Natural killer cell (primary cell): Measurements from ENCODE around the gene TCF7. TPM values are rescaled to one million over a fixed set of nuclear protein-coding genes. Genes with fewer than 3 reads are reported as not detected.

Source experiments
- ATAC-seq, 3 donors: fragments of 150-1000 bp in 2 of 3; fragments of 200-7000 bp in 1 of 3; cut with Tn5 transposase; 1 replicate in 1 of 3; 2 replicates in 2 of 3; pipeline ENCODE4 v1.10.0; 2021; ENCODE audit warnings: mild to moderate bottlenecking in 2 of 3, moderate library complexity in 2 of 3
- DNase-seq, 2 donors: peaks; one replicate each; pipeline versions ENCODE4 v3.0.0 to v3.0.0-alpha.2; 2013 to 2021; ENCODE audit warnings: mixed read lengths in 1 of 2
- H3K27ac ChIP-seq: one replicate; pipeline ENCODE4 v1.5.1; 2013; ENCODE audit warnings: mild to moderate bottlenecking, low read length
- H3K27me3 ChIP-seq: one replicate; pipeline ENCODE4 v1.6.1; 2013; ENCODE audit warnings: low read length; ENCODE audit not compliant: control insufficient read depth, insufficient read depth
- H3K36me3 ChIP-seq: one replicate; pipeline ENCODE4 v1.6.1; 2013; ENCODE audit warnings: low read length; ENCODE audit not compliant: control insufficient read depth, insufficient read depth
- H3K4me1 ChIP-seq: one replicate; pipeline ENCODE4 v1.6.1; 2013; ENCODE audit warnings: low read length; ENCODE audit not compliant: control insufficient read depth, insufficient read depth
- H3K4me3 ChIP-seq: one replicate; pipeline ENCODE4 v1.5.1; 2013; ENCODE audit warnings: low read length
- H3K9me3 ChIP-seq: one replicate; pipeline ENCODE4 v1.6.1; 2013; ENCODE audit warnings: low read length; ENCODE audit not compliant: control insufficient read depth, insufficient read depth
- H3K27ac Mint-ChIP-seq, 2 donors: one replicate each; pipeline ENCODE4 v1.8.0; 2022; ENCODE audit warnings: mild to moderate bottlenecking in 2 of 2, mixed read lengths in 2 of 2, moderate library complexity in 1 of 2
- H3K27me3 Mint-ChIP-seq, 2 donors: one replicate each; pipeline ENCODE4 v1.8.0; 2022; ENCODE audit warnings: low read depth in 2 of 2, mixed read lengths in 2 of 2
- H3K36me3 Mint-ChIP-seq: one replicate; pipeline ENCODE4 v1.8.0; 2022; ENCODE audit warnings: mixed read lengths
- H3K4me1 Mint-ChIP-seq, 2 donors: one replicate each; pipeline ENCODE4 v1.8.0; 2022; ENCODE audit warnings: mixed read lengths in 2 of 2
- H3K4me3 Mint-ChIP-seq: one replicate; pipeline ENCODE4 v1.8.0; 2022; ENCODE audit warnings: mild to moderate bottlenecking, moderate library complexity, mixed read lengths
- H3K9me3 Mint-ChIP-seq, 2 donors: one replicate each; pipeline ENCODE4 v1.8.0; 2022; ENCODE audit warnings: mixed read lengths in 2 of 2
- WGBS: methylation state at CpG from one replicate; pipeline ENCODE4 v1.1.7; 2013; ENCODE audit warnings: missing lambda C conversion rate; ENCODE audit not compliant: insufficient coverage; 5-methylcytosine and 5-hydroxymethylcytosine counted together
- intact Hi-C: fragments of 100-400 bp; cut with micrococcal nuclease; formaldehyde crosslinking; loops from one replicate; pipeline ENCODE4 v1.14.2; 2022
- total RNA-seq, 4 donors: library from RNA; stranded (reverse); fragments of 120-200 nt in 1 of 4; gene quantifications; one replicate each; pipeline versions ENCODE4 v1.2.3 to v1.2.4, GENCODE V29; 2013 to 2022
- TF ChIP-seq, protein P1 (sequence below): fragments of 200-600 bp; IDR thresholded peaks from one replicate; pipeline ENCODE4 v1.8.0; 2022; ENCODE audit warnings: antibody characterized with exemption

TCF7 gene
- total RNA-seq, 3 donors from 2014 or later (not counting 1 experiment from before 2014, with no cell fraction given): 97.7 to 203 (median 158) TPM

DNA sequence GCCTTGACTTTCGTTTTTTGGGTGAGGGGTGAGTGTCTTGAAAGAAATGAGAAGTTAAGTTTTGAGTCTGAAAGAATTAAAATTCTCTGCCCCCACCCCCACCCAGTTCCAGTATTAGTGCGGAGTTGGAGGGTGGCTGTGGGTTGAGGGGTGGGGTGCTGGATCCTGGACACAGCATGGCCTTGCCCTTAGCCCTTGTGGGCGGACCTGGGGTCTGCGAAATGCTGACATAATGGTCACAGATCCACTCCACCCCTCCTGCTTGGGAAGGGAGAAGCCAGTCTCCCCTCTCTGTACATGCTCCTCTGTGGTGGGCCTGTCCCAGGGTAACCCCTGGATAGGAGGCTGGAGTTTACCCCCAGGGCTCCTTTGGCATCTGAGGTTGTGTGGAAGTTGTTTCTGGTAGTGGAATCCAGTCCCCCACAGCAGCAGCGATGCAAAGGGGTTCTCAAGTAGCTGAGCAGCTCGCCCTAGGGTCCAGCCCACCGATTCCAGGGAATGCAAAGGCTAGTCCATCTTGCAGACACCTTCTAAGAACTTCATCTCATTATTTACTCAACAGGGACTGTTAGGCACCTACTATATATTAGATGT lies 42.8 kb upstream of the TCF7 start:
- whole genome bisulfite sequencing: 85% methylated on average over 5 of the region's 7 CpGs
- H3K4me1 Mint-ChIP-seq: peaks cover 0 to 6% of the 10 kb centered on the region in 2 donors
- H3K9me3 ChIP-seq: no peaks in the 10 kb centered on the region
- DNase-seq (no peak), ATAC-seq (peak in 2 of 3 donors; percentile 8 to 24)
- H3K36me3 ChIP-seq: no peaks in the 10 kb centered on the region
- H3K27ac ChIP-seq: peak overlapping the region; percentile 1
- no peak overlapping the region for H3K4me3 ChIP-seq
- intact Hi-C loops: no loop called here
- H3K9me3 Mint-ChIP-seq: no peaks in the 10 kb centered on the region
- peaks cover 0 to 23% of the 10 kb centered on the region in 2 donors for H3K27me3 Mint-ChIP-seq
- H3K36me3 Mint-ChIP-seq: no peaks in the 10 kb centered on the region
- TF ChIP-seq, protein P1, sequence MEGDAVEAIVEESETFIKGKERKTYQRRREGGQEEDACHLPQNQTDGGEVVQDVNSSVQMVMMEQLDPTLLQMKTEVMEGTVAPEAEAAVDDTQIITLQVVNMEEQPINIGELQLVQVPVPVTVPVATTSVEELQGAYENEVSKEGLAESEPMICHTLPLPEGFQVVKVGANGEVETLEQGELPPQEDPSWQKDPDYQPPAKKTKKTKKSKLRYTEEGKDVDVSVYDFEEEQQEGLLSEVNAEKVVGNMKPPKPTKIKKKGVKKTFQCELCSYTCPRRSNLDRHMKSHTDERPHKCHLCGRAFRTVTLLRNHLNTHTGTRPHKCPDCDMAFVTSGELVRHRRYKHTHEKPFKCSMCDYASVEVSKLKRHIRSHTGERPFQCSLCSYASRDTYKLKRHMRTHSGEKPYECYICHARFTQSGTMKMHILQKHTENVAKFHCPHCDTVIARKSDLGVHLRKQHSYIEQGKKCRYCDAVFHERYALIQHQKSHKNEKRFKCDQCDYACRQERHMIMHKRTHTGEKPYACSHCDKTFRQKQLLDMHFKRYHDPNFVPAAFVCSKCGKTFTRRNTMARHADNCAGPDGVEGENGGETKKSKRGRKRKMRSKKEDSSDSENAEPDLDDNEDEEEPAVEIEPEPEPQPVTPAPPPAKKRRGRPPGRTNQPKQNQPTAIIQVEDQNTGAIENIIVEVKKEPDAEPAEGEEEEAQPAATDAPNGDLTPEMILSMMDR: no peak
- peaks cover 5% of the 10 kb centered on the region for H3K27me3 ChIP-seq
- H3K27ac Mint-ChIP-seq: peak overlapping the region in 1 of 2 donors; percentile 44
- peak overlapping the region; percentile 25 for H3K4me3 Mint-ChIP-seq
- peaks cover 17% of the 10 kb centered on the region for H3K4me1 ChIP-seq

DNA sequence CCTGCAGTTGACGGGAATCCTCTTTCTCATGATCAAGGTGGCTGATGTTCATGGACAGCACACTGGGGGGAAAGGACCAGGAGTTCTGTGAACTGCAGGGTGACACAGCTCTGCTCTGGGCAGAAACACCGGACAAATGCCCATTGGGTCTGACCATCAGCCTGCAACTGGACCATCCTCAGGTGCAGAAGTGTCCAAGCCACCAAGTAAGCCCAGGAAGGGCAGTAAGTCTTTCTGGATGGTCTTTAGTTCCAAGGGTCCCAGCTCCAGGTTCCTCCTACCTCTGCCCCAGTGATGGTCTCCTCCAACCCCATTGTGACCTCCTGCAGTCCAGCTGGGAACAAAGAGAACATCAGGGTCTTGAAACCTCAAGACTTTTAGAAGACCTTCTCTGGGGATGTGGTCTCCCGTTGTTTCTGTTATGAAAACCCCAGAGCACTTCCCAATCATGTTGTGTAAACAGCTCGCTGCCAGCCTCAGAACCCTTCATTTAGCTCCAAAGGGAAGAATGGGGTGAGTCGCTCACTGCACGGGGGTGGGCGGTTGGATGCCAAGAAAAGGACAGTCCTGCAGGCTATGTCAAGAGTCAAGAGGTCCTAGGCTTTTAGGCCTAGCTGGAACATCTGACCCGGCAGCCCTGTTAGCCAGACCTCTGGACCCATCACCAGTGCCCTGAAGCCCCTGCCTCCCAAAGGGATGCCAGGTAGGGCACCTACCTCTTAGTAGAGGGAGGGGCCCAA lies 41.8 kb upstream of the TCF7 start:
- Histone ChIP-seq H3K4me1 (peaks cover 17% of the 10 kb centered on the region), H3K27me3 (peaks cover 5% of the 10 kb centered on the region), H3K9me3 (no peaks in the 10 kb centered on the region), H3K36me3 (no peaks in the 10 kb centered on the region), H3K4me3 (no peak overlapping the region), H3K27ac (no peak overlapping the region)
- Mint-ChIP-seq H3K4me3 (no peak overlapping the region), H3K4me1 (peaks cover 0 to 6% of the 10 kb centered on the region in 2 donors), H3K27me3 (peaks cover 0 to 23% of the 10 kb centered on the region in 2 donors), H3K27ac (no peak overlapping the region), H3K36me3 (no peaks in the 10 kb centered on the region), H3K9me3 (no peaks in the 10 kb centered on the region)
- TF ChIP-seq, protein P1: no peak
- ATAC-seq (no peak), DNase-seq (no peak)
- intact Hi-C loops: no loop called here
- WGBS: 95% methylated on average over 7 of the region's 8 CpGs

DNA sequence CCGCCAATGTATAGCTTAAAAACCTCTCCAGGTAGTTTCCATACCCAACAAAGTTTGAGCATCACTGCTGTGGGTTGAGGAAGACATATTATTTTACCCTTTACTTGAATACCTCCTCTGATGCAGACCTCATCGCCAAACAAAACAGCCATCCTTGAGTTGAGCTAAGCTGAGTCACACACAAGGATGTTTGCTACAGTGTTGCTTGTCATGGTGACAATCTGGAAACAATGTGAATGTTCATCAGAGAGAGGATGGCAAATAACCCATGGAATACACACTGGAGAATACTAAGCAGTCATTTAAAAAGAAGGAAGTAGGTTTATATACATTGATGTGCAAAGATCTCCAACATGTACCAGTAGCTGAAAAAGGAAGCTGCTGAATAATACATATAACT lies 41.1 kb upstream of the TCF7 start:
- ATAC-seq: no peak
- Mint-ChIP-seq H3K4me1 (peaks cover 0 to 6% of the 10 kb centered on the region in 2 donors), H3K27me3 (peaks cover 0 to 19% of the 10 kb centered on the region in 2 donors), H3K9me3 (no peaks in the 10 kb centered on the region), H3K27ac (no peak overlapping the region), H3K36me3 (no peaks in the 10 kb centered on the region), H3K4me3 (no peak overlapping the region)
- Histone ChIP-seq H3K27me3 (peaks cover 5% of the 10 kb centered on the region), H3K9me3 (no peaks in the 10 kb centered on the region), H3K4me3 (no peak overlapping the region), H3K27ac (no peak overlapping the region), H3K36me3 (no peaks in the 10 kb centered on the region), H3K4me1 (peaks cover 17% of the 10 kb centered on the region)
- TF ChIP-seq, protein P1: no peak
- intact Hi-C loops: no loop called here
- DNase-seq: no peak
- WGBS: no CpG with 5 or more reads among the region's 2 CpGs
